H1 (cell line): Measurements from ENCODE around the gene FKBP8. TPM values are rescaled to one million over a fixed set of nuclear protein-coding genes. Genes with fewer than 3 reads are reported as not detected.

ENCODE experiments used
- CTCF ChIA-PET: fragments of 300-600 bp; sonication (Branson Sonifier 250); formaldehyde crosslinking; loops from one replicate; lab custom pipeline; 2021; ENCODE audit not compliant: partially characterized antibody; lab: Charles Lee
- POLR2A ChIA-PET: fragments of 300-600 bp; sonication (Branson Sonifier 250); formaldehyde crosslinking; loops from one replicate; lab custom pipeline; 2021; ENCODE audit warnings: inconsistent platforms; ENCODE audit not compliant: partially characterized antibody; lab: Charles Lee
- DNase-seq, 2 experiments: peaks; one replicate each; pipeline versions ENCODE4 v3.0.0 to v3.0.0-alpha.2; 2010 to 2022; ENCODE audit warnings: low spot score in 2 of 2, low read depth in 1 of 2, mixed read lengths in 1 of 2
- FAIRE-seq: peaks from 2 replicates; lab custom pipeline; 2011; peaks lifted over from hg19 to GRCh38; lab: Jason Lieb, UNC
- H2AFZ ChIP-seq: 2 replicates; pipeline ENCODE4 v1.8.1; 2012; ENCODE audit warnings: low read length, inconsistent platforms
- H2AK5ac ChIP-seq: 2 replicates; pipeline ENCODE4 v1.6.1; 2013; ENCODE audit warnings: low read depth, low read length
- H2BK120ac ChIP-seq: replicated peaks from 2 replicates; pipeline ENCODE3; 2013; ENCODE audit warnings: low read depth, low read length, inconsistent platforms
- H2BK12ac ChIP-seq: 2 replicates; pipeline ENCODE4 v1.6.1; 2013; ENCODE audit warnings: low read depth, low read length
- H2BK15ac ChIP-seq: 2 replicates; pipeline ENCODE4 v1.6.1; 2013; ENCODE audit warnings: low read length
- H2BK20ac ChIP-seq: 2 replicates; pipeline ENCODE4 v1.6.1; 2013; ENCODE audit warnings: low read length
- H2BK5ac ChIP-seq: 2 replicates; pipeline ENCODE4 v1.6.1; 2013; ENCODE audit warnings: low read depth, low read length
- H3K14ac ChIP-seq: 2 replicates; pipeline ENCODE4 v1.6.1; 2013; ENCODE audit warnings: inconsistent platforms; ENCODE audit not compliant: insufficient read length
- H3K18ac ChIP-seq: 2 replicates; pipeline ENCODE4 v1.6.1; 2013; ENCODE audit warnings: low read length; ENCODE audit errors: extremely low read depth
- H3K23ac ChIP-seq: 2 replicates; pipeline ENCODE4 v1.6.1; 2013; ENCODE audit warnings: inconsistent platforms; ENCODE audit not compliant: insufficient read length
- H3K23me2 ChIP-seq: 2 replicates; pipeline ENCODE4 v1.6.1; 2013; ENCODE audit warnings: low read depth, low read length
- H3K27ac ChIP-seq: 2 replicates; pipeline ENCODE4 v1.6.1; 2011; ENCODE audit warnings: low read depth, low read length, inconsistent platforms
- H3K27me3 ChIP-seq, 4 experiments: replicated peaks in 1 of 4; 1 replicate in 1 of 4; 2 replicates in 3 of 4; pipeline versions ENCODE4 v1.6.1 to v1.8.1; 2011 to 2013; ENCODE audit warnings: low read length in 3 of 4, mild to moderate bottlenecking in 3 of 4, inconsistent platforms in 2 of 4, mixed read lengths in 2 of 4, moderate library complexity in 1 of 4; ENCODE audit not compliant: control insufficient read depth in 3 of 4, insufficient read depth in 3 of 4; ENCODE audit errors: extremely low read depth in 1 of 4
- H3K36me3 ChIP-seq, 4 experiments: 2 replicates each; pipeline versions ENCODE4 v1.6.1 to v1.8.1; 2011 to 2013; ENCODE audit warnings: mild to moderate bottlenecking in 4 of 4, low read length in 3 of 4, moderate library complexity in 2 of 4, control low read depth in 1 of 4, inconsistent platforms in 1 of 4; ENCODE audit not compliant: insufficient read depth in 4 of 4, control insufficient read depth in 2 of 4
- H3K4ac ChIP-seq: replicated peaks from 2 replicates; pipeline ENCODE3; 2013; ENCODE audit warnings: low read length, low read depth, mixed read lengths, inconsistent platforms; ENCODE audit not compliant: insufficient read length
- H3K4me1 ChIP-seq, 4 experiments: replicated peaks in 1 of 4; 1 replicate in 1 of 4; 2 replicates in 3 of 4; pipeline versions ENCODE4 v1.6.1 to v1.8.1; 2011 to 2013; ENCODE audit warnings: low read length in 3 of 4, inconsistent platforms in 2 of 4, mixed read lengths in 1 of 4; ENCODE audit not compliant: insufficient read depth in 4 of 4, control insufficient read depth in 3 of 4
- H3K4me2 ChIP-seq, 2 experiments: 2 replicates each; pipeline versions ENCODE4 v1.6.1 to v1.8.1; 2011 to 2013; ENCODE audit warnings: low read depth in 2 of 2, low read length in 2 of 2, control low read depth in 1 of 2, inconsistent platforms in 1 of 2, mild to moderate bottlenecking in 1 of 2; ENCODE audit not compliant: insufficient read depth in 1 of 2
- H3K4me3 ChIP-seq, 4 experiments: fragments of 200-600, 300-600 bp in 1 of 4; sonication (generic), shearing (Covaris generic), sonication (Bioruptor Twin) in 1 of 4; 2 replicates each; pipeline versions ENCODE4 v1.5.1 to v1.8.1; 2011 to 2016; ENCODE audit warnings: low read length in 4 of 4, low read depth in 3 of 4, control low read depth in 2 of 4, inconsistent platforms in 2 of 4, mild to moderate bottlenecking in 2 of 4, mixed read lengths in 1 of 4, moderate library complexity in 1 of 4; ENCODE audit not compliant: insufficient read depth in 2 of 4; ENCODE audit errors: extremely low read depth in 1 of 4
- H3K56ac ChIP-seq: replicated peaks from 2 replicates; pipeline ENCODE3; 2013; ENCODE audit warnings: low read depth, mild to moderate bottlenecking, mixed read lengths, low read length, inconsistent platforms; ENCODE audit not compliant: insufficient read length
- H3K79me1 ChIP-seq: 2 replicates; pipeline ENCODE4 v1.6.1; 2013; ENCODE audit warnings: low read depth, low read length, control low read depth
- H3K79me2 ChIP-seq, 2 experiments: 2 replicates each; pipeline versions ENCODE4 v1.6.1 to v1.8.1; 2012 to 2013; ENCODE audit warnings: low read length in 2 of 2, mild to moderate bottlenecking in 2 of 2, inconsistent platforms in 1 of 2; ENCODE audit not compliant: insufficient read depth in 2 of 2, control insufficient read depth in 1 of 2
- H3K9ac ChIP-seq, 4 experiments: replicated peaks in 1 of 4; 1 replicate in 1 of 4; 2 replicates in 3 of 4; pipeline versions ENCODE4 v1.6.1 to v1.8.1; 2011 to 2013; ENCODE audit warnings: low read depth in 3 of 4, low read length in 3 of 4, control low read depth in 2 of 4, mild to moderate bottlenecking in 2 of 4, moderate library complexity in 2 of 4, inconsistent platforms in 1 of 4; ENCODE audit errors: extremely low read depth in 1 of 4
- H3K9me3 ChIP-seq, 2 experiments: 2 replicates each; pipeline versions ENCODE4 v1.6.1 to v1.8.1; 2012 to 2013; ENCODE audit warnings: mild to moderate bottlenecking in 2 of 2, moderate library complexity in 2 of 2, control low read depth in 1 of 2, inconsistent platforms in 1 of 2, low read depth in 1 of 2, low read length in 1 of 2, mixed read lengths in 1 of 2; ENCODE audit not compliant: insufficient read depth in 2 of 2
- H4K20me1 ChIP-seq, 2 experiments: replicated peaks in 1 of 2; 2 replicates each; pipeline versions ENCODE3 to v1.8.1; 2011 to 2013; ENCODE audit warnings: inconsistent platforms in 2 of 2, low read length in 2 of 2, mild to moderate bottlenecking in 1 of 2; ENCODE audit not compliant: insufficient read depth in 2 of 2, control insufficient read depth in 1 of 2
- H4K5ac ChIP-seq: 2 replicates; pipeline ENCODE4 v1.6.1; 2013; ENCODE audit warnings: low read length, low read depth, mixed read lengths, inconsistent platforms; ENCODE audit not compliant: insufficient read length
- H4K8ac ChIP-seq: 2 replicates; pipeline ENCODE4 v1.8.0; 2013; ENCODE audit warnings: mild to moderate bottlenecking, moderate library complexity, low read length, inconsistent platforms; ENCODE audit not compliant: insufficient read depth; ENCODE audit errors: extremely low read depth
- H4K91ac ChIP-seq: replicated peaks from 2 replicates; pipeline ENCODE3; 2013; ENCODE audit warnings: low read length, mixed read lengths, inconsistent platforms; ENCODE audit not compliant: insufficient read length
- RAD21 ChIP-seq, 2 experiments: IDR thresholded peaks in 1 of 2; conservative IDR thresholded peaks in 1 of 2; 2 replicates each; pipeline ENCODE4 v1.6.1; 2011; ENCODE audit warnings: low read depth in 2 of 2, low read length in 2 of 2, improper control_type of control experiment in 1 of 2, inconsistent platforms in 1 of 2, mild to moderate bottlenecking in 1 of 2, moderate library complexity in 1 of 2
- SIN3A ChIP-seq, 2 experiments: IDR thresholded peaks in 1 of 2; conservative IDR thresholded peaks in 1 of 2; 2 replicates each; pipeline ENCODE4 v1.6.1; 2011 to 2012; ENCODE audit warnings: low read length in 2 of 2, improper control_type of control experiment in 1 of 2, low read depth in 1 of 2, mild to moderate bottlenecking in 1 of 2
- WGBS, 2 experiments: shearing (Covaris generic) in 1 of 2; methylation state at CpG; one replicate each; pipeline versions ENCODE4 v1.1.6 to v1.1.7; 2013 to 2015; ENCODE audit warnings: low lambda C conversion rate in 2 of 2, mixed read lengths in 2 of 2, inconsistent platforms in 1 of 2, low coverage in 1 of 2, missing lambda C conversion rate in 1 of 2; ENCODE audit not compliant: insufficient replicate concordance in 2 of 2, insufficient coverage in 1 of 2, insufficient read length in 1 of 2; ENCODE audit errors: extremely low coverage in 1 of 2, missing lambda C conversion rate in 1 of 2; 5-methylcytosine and 5-hydroxymethylcytosine counted together
- polyA plus RNA-seq, 7 experiments: library from polyadenylated mRNA; depleted of rRNA in 3 of 7; stranded (reverse) in 5 of 7; unstranded in 2 of 7; fragments of >200 nt in 5 of 7; fragments of 200-250 nt in 2 of 7; gene quantifications; 1 replicate in 5 of 7; 2 replicates in 1 of 7; 4 replicates in 1 of 7; pipeline versions ENCODE4 v1.2.1 to v1.2.3, GENCODE V29; 2011 to 2013; ENCODE audit warnings: missing spikeins in 2 of 7, mixed read lengths in 2 of 7
- total RNA-seq: library from RNA; stranded (reverse); fragmentation: NEBNext Ultra II Directional; extraction: Animal tissue kit (Norgen Biotek cat#: 25700); gene quantifications from 2 replicates; pipeline ENCODE4 v1.2.1, GENCODE V29; 2021

The FKBP8 gene
- total and polyA plus RNA-seq, 2 of the 8 experiments (the other 6 are each of a cell fraction or from before 2014, with no cell fraction given), result 264 to 309 TPM

GRCh38 chr19:18515959-18516358 lies 27.4 kb downstream of the FKBP8 start:
- Histone ChIP-seq H3K4ac (no peak overlapping the region), H4K91ac (no peak overlapping the region), H3K56ac (no peak overlapping the region), H2BK5ac (no peak overlapping the region), H2BK15ac (no peak overlapping the region), H2AK5ac (no peak overlapping the region), H3K4me2 (no peak overlapping the region), H3K27me3 (no peaks in the 10 kb centered on the region), H3K4me1 (peaks cover 0 to 4% (median 2%) of the 10 kb centered on the region in 4 experiments; a peak in 5 of 7 replicates), H3K9me3 (no peaks in the 10 kb centered on the region), H2BK20ac (no peak overlapping the region), H4K5ac (no peak overlapping the region), H2BK12ac (no peak overlapping the region), H3K9ac (no peak overlapping the region), H3K23me2 (peaks cover 5% of the 10 kb centered on the region; the same call in 1 of the 2 replicates), H2AFZ (no peak overlapping the region), H3K79me1 (peaks cover 23% of the 10 kb centered on the region), H2BK120ac (no peak overlapping the region), H3K14ac (no peak overlapping the region), H4K20me1 (peaks cover 17 to 35% of the 10 kb centered on the region in 2 experiments), H4K8ac (peak overlapping the region; percentile 39; the same call in 1 of the 2 replicates), H3K79me2 (peaks cover 0 to 69% of the 10 kb centered on the region in 2 experiments; a peak in 2 of 4 replicates), H3K4me3 (no peak overlapping the region), H3K18ac (no peak overlapping the region), H3K36me3 (no peaks in the 10 kb centered on the region), H3K27ac (no peak overlapping the region), H3K23ac (no peak overlapping the region)
- POLR2A ChIA-PET, result interaction anchor here (1.0 kb wide), 1 partner anchor 14 kb away, joined by 3 read pairs; no protein-coding TSS in a partner anchor
- WGBS, 2 experiments, result 81% methylated on average over 5 of the region's 5 CpGs; no CpG with 5 or more reads in 1 of the 2 experiments
- no peak for DNase-seq
- no peak for FAIRE-seq
- CTCF ChIA-PET, result interaction anchor here (1.1 to 32.9 kb wide), 6 partner anchors 9 to 157 kb away, joined by 3 to 458 read pairs (median 4); no protein-coding TSS in a partner anchor
- TF ChIP-seq SIN3A (conservative IDR thresholded peaks at IDR 0.05 in 1 of 2, IDR thresholded peaks at IDR 0.05 in 1 of 2; ENCODE audit: low read depth in 1 of 2, low read length in 2 of 2) (no peak), RAD21 (IDR thresholded peaks at IDR 0.05 in 1 of 2, conservative IDR thresholded peaks at IDR 0.05 in 1 of 2; ENCODE audit: low read depth in 2 of 2, low read length in 2 of 2) (no peak)
